WTC11 (cell line): Measurements from ENCODE around the gene GTF2H4. TPM values are rescaled to one million over a fixed set of nuclear protein-coding genes. Genes with fewer than 3 reads are reported as not detected.

Source experiments
- ATAC-seq: fragments of 200-7000 bp; cut with Tn5 transposase; 2 replicates; pipeline ENCODE4 v1.10.0; 2021; ENCODE audit warnings: mild to moderate bottlenecking, moderate library complexity
- CTCF ChIA-PET: fragments of 300-600 bp; sonication (Branson Sonifier 250); formaldehyde crosslinking; loops from one replicate; lab custom pipeline; 2021; ENCODE audit warnings: antibody characterized with exemption; lab: Charles Lee
- POLR2A ChIA-PET: fragments of 350-600 bp; sonication (Branson Sonifier 250); formaldehyde crosslinking; loops from one replicate; lab custom pipeline; 2021; ENCODE audit warnings: antibody characterized with exemption; lab: Charles Lee
- DNase-seq: peaks from one replicate; pipeline ENCODE4 v3.0.0; 2021; ENCODE audit warnings: low spot score
- H3K27ac Mint-ChIP-seq: 2 replicates; pipeline ENCODE4 v1.8.0; 2021; ENCODE audit warnings: mixed read lengths
- H3K27me3 Mint-ChIP-seq: 2 replicates; pipeline ENCODE4 v1.8.0; 2021; ENCODE audit warnings: low read depth, mild to moderate bottlenecking, moderate library complexity, mixed read lengths
- H3K36me3 Mint-ChIP-seq: 2 replicates; pipeline ENCODE4 v1.8.0; 2021; ENCODE audit warnings: mixed read lengths
- H3K4me1 Mint-ChIP-seq: 2 replicates; pipeline ENCODE4 v1.8.0; 2022; ENCODE audit warnings: mixed read lengths
- H3K4me3 Mint-ChIP-seq: 2 replicates; pipeline ENCODE4 v1.8.0; 2021; ENCODE audit warnings: mild to moderate bottlenecking, moderate library complexity, mixed read lengths
- H3K9me3 Mint-ChIP-seq: 2 replicates; pipeline ENCODE4 v1.8.0; 2021; ENCODE audit warnings: mixed read lengths
- ARID4B ChIP-seq: sonication (generic); formaldehyde crosslinking; IDR thresholded peaks from 2 replicates; pipeline ENCODE4 v1.8.0; 2023; ENCODE audit warnings: missing genetic modification reagents, mild to moderate bottlenecking, borderline replicate concordance
- E2F1 ChIP-seq: sonication (generic); formaldehyde crosslinking; IDR thresholded peaks from 2 replicates; pipeline ENCODE4 v1.8.0; 2022; ENCODE audit warnings: mild to moderate bottlenecking, missing genetic modification reagents
- E2F4 ChIP-seq: sonication (generic); formaldehyde crosslinking; IDR thresholded peaks from 2 replicates; pipeline ENCODE4 v1.8.1; 2022; ENCODE audit warnings: low read depth, mild to moderate bottlenecking, moderate library complexity, missing genetic modification reagents, borderline replicate concordance
- E2F5 ChIP-seq: sonication (generic); formaldehyde crosslinking; IDR thresholded peaks from 2 replicates; pipeline ENCODE4 v1.8.1; 2022; ENCODE audit warnings: mild to moderate bottlenecking, moderate library complexity, missing genetic modification reagents
- ESRRA ChIP-seq: sonication (generic); formaldehyde crosslinking; IDR thresholded peaks from 2 replicates; pipeline ENCODE4 v1.8.1; 2022; ENCODE audit warnings: mild to moderate bottlenecking, missing genetic modification reagents, borderline replicate concordance
- FOXJ3 ChIP-seq: sonication (generic); formaldehyde crosslinking; IDR thresholded peaks from 2 replicates; pipeline ENCODE4 v1.9.0; 2021; ENCODE audit warnings: missing genetic modification reagents, mild to moderate bottlenecking, borderline replicate concordance
- HMGXB4 ChIP-seq: sonication (generic); formaldehyde crosslinking; IDR thresholded peaks from 2 replicates; pipeline ENCODE4 v1.8.1; 2023; ENCODE audit warnings: mild to moderate bottlenecking, moderate library complexity, missing genetic modification reagents
- NR2C2 ChIP-seq: sonication (generic); formaldehyde crosslinking; IDR thresholded peaks from 2 replicates; pipeline ENCODE4 v1.8.0; 2022; ENCODE audit warnings: mild to moderate bottlenecking, missing genetic modification reagents
- SMAD3 ChIP-seq: sonication (generic); formaldehyde crosslinking; IDR thresholded peaks from 2 replicates; pipeline ENCODE4 v1.8.0; 2022; ENCODE audit warnings: missing genetic modification reagents, mild to moderate bottlenecking, borderline replicate concordance
- SP1 ChIP-seq: sonication (generic); formaldehyde crosslinking; conservative IDR thresholded peaks from 2 replicates; pipeline ENCODE4 v1.8.1; 2022; ENCODE audit warnings: missing genetic modification reagents
- TEAD4 ChIP-seq: sonication (generic); formaldehyde crosslinking; IDR thresholded peaks from 2 replicates; pipeline ENCODE4 v1.8.0; 2022; ENCODE audit warnings: mild to moderate bottlenecking, missing genetic modification reagents
- ZNF281 ChIP-seq: sonication (generic); formaldehyde crosslinking; IDR thresholded peaks from 2 replicates; pipeline ENCODE4 v1.8.0; 2023; ENCODE audit warnings: mild to moderate bottlenecking, missing genetic modification reagents
- ZNF317 ChIP-seq: sonication (generic); formaldehyde crosslinking; IDR thresholded peaks from 2 replicates; pipeline ENCODE4 v1.8.1; 2023; ENCODE audit warnings: low read depth, mild to moderate bottlenecking, moderate library complexity, missing genetic modification reagents, borderline replicate concordance
- ZNF416 ChIP-seq: fragments of 250-450 bp; sonication (Bioruptor Pico); IDR thresholded peaks from 2 replicates; pipeline ENCODE4 v1.9.0; 2021; ENCODE audit warnings: mild to moderate bottlenecking, inconsistent platforms
- ZSCAN18 ChIP-seq: fragments of 250-450 bp; sonication (Bioruptor Pico); IDR thresholded peaks from 2 replicates; pipeline ENCODE4 v2.1.2; 2022; ENCODE audit warnings: mild to moderate bottlenecking, moderate library complexity
- total RNA-seq: library from RNA; stranded (reverse); gene quantifications from 3 replicates; pipeline ENCODE4 v1.2.3, GENCODE V29; 2021
- TF ChIP-seq, protein P1 (sequence below): sonication (generic); formaldehyde crosslinking; IDR thresholded peaks from 2 replicates; pipeline ENCODE4 v1.8.0; 2022; ENCODE audit warnings: mild to moderate bottlenecking, missing genetic modification reagents
- TF ChIP-seq, protein P2 (sequence below): sonication (generic); formaldehyde crosslinking; IDR thresholded peaks from 2 replicates; pipeline ENCODE4 v1.8.0; 2022; ENCODE audit warnings: mild to moderate bottlenecking, missing genetic modification reagents
- TF ChIP-seq, protein P3 (sequence below): sonication (generic); formaldehyde crosslinking; IDR thresholded peaks from 2 replicates; pipeline ENCODE4 v1.8.1; 2022; ENCODE audit warnings: mild to moderate bottlenecking, missing genetic modification reagents, moderate library complexity, borderline replicate concordance

The GTF2H4 gene
- total RNA-seq, 1 experiment from 2014 or later, result 49.2 TPM

DNA sequence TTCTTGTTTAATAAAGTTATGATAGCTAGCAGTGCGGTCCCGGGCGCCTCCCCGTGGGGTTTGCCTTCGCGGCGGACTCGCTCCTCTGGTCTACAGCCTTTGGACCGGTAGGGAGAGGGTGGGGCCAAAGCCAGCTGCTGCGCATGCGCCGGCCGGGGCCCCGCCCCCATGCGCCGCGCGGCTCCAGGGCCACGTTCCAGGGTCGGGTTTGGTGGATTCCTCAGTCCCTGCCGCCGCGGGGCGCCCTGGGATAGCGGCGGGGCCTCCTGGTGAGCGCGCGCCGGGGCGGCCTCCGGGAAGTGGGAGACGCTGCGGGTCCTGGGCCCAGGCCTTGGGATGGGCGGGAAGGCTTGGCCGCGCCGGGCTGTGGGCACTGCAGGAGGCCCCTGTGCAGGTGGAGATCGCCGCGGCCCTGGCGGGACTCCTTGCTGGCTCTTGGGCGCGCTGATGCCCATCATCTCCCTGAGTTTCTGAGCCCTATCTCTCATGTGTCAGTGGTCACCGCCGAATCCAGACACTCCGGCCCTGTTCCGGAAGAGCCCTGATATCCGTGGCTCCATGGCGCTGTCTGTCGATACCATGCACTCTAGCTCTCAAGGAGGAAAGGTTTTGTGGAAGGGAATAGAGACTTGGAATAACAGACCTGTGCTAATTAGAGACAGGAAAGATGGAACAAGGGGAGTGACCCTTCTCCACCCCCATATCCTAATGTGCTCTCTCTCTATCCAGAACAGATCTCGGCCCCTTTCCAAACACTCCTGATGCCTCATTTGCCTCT lies 6.3 kb downstream of the GTF2H4 start, which contains the start of gene VARS2:
Gene VARS2, plus strand, starts transcription at position 163 of the 778 bp plus-strand sequence. Its CDS starts 599 bp downstream, at position 762.
- peaks cover 49% of the 10 kb centered on the region for H3K36me3 Mint-ChIP-seq
- CTCF ChIA-PET, result interaction anchor here (0.6 to 6.4 kb wide), 43 partner anchors 10 to 503 kb away, joined by 3 to 124 read pairs (median 4); partner anchors contain the start of genes DDR1, DHX16, MUCL3 and PSORS1C1
- DNase-seq, result peak; percentile 83
- TF ChIP-seq SP1 (CRISPR knock-in tag) (peak; percentile 70), ZNF416 (peak; percentile 85), E2F5 (CRISPR knock-in tag) (peak; percentile 86; the same call in 1 of the 2 replicates), E2F4 (CRISPR knock-in tag) (no peak), ZNF317 (CRISPR knock-in tag) (peak; percentile 31; the same call in 1 of the 2 replicates), ZNF281 (no peak), ZSCAN18 (CRISPR knock-in tag) (no peak), HMGXB4 (CRISPR knock-in tag) (peak; percentile 75; the same call in 1 of the 2 replicates), ARID4B (CRISPR knock-in tag) (0 out of 2 replicates have a peak, but pooled peaks have one; percentile 78), ESRRA (CRISPR knock-in tag) (peak; percentile 65; the same call in 1 of the 2 replicates), FOXJ3 (CRISPR knock-in tag) (no peak), SMAD3 (CRISPR knock-in tag) (no peak), NR2C2 (no peak), E2F1 (CRISPR knock-in tag) (0 out of 2 replicates have a peak, but pooled peaks have one; percentile 64), TEAD4 (CRISPR knock-in tag) (0 out of 2 replicates have a peak, but pooled peaks have one; percentile 49)
- TF ChIP-seq, protein P1, sequence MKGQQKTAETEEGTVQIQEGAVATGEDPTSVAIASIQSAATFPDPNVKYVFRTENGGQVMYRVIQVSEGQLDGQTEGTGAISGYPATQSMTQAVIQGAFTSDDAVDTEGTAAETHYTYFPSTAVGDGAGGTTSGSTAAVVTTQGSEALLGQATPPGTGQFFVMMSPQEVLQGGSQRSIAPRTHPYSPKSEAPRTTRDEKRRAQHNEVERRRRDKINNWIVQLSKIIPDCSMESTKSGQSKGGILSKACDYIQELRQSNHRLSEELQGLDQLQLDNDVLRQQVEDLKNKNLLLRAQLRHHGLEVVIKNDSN, result peak; percentile 67
- TF ChIP-seq, protein P2, sequence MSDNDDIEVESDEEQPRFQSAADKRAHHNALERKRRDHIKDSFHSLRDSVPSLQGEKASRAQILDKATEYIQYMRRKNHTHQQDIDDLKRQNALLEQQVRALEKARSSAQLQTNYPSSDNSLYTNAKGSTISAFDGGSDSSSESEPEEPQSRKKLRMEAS (CRISPR knock-in tag), result peak; percentile 75; the same call in 1 of the 2 replicates
- TF ChIP-seq, protein P3, sequence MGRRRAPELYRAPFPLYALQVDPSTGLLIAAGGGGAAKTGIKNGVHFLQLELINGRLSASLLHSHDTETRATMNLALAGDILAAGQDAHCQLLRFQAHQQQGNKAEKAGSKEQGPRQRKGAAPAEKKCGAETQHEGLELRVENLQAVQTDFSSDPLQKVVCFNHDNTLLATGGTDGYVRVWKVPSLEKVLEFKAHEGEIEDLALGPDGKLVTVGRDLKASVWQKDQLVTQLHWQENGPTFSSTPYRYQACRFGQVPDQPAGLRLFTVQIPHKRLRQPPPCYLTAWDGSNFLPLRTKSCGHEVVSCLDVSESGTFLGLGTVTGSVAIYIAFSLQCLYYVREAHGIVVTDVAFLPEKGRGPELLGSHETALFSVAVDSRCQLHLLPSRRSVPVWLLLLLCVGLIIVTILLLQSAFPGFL (CRISPR knock-in tag), result peak; percentile 76; the same call in 1 of the 2 replicates

More for the DNA sequence above, 6.3 kb downstream of the GTF2H4 start, which contains the start of gene VARS2:
- Mint-ChIP-seq H3K4me3 (peak within 1 kb of the TSS; percentile 90), H3K27me3 (no peaks in the 10 kb centered on the region), H3K27ac (peak within 1 kb of the TSS; percentile 90), H3K9me3 (no peaks in the 10 kb centered on the region), H3K4me1 (peaks cover 22% of the 10 kb centered on the region)
- POLR2A ChIA-PET, result interaction anchor here (0.6 to 2.2 kb wide), 8 partner anchors 13 to 258 kb away, joined by 3 to 12 read pairs (median 4); no protein-coding TSS in a partner anchor
- peak; percentile 85 for ATAC-seq
